NOMO-1 treated with dmso at 0.1 percent for 144 hours (cell line): Measurements from ENCODE around the gene PARL.

Source experiments
- DNase-seq: peaks from one replicate; lab custom pipeline; 2025; ENCODE audit not compliant: unreplicated experiment; lab: John Stamatoyannopoulos, UW

The PARL gene

GRCh38 chr3:183818041-183818620 is 66.5 kb downstream of the PARL start:
- no peak for DNase-seq

DNA sequence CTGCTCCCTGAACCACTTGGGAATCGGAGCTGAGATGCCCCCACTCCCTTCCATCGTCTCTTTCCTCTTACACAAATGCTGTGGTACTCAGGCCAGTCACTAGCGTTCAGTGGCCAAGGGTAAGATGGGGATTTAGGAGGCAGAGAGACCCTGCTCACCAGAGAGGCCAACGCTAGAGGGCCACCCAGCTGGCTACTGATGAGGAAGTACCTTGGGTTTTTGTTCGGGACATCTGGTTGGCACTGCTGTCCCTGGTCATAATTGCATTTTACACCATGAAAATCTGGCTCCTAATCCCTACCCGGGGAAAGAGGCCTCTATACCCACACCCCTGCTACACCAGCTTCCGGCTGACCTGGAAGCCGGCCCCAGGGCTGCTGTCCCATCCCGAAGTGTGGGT is 67.0 kb downstream of the PARL start:
- no peak for DNase-seq

- DNase-seq, result no peak
Measured at GRCh38 chr3:183816681-183817510, 67.8 kb downstream of the PARL start.

DNA sequence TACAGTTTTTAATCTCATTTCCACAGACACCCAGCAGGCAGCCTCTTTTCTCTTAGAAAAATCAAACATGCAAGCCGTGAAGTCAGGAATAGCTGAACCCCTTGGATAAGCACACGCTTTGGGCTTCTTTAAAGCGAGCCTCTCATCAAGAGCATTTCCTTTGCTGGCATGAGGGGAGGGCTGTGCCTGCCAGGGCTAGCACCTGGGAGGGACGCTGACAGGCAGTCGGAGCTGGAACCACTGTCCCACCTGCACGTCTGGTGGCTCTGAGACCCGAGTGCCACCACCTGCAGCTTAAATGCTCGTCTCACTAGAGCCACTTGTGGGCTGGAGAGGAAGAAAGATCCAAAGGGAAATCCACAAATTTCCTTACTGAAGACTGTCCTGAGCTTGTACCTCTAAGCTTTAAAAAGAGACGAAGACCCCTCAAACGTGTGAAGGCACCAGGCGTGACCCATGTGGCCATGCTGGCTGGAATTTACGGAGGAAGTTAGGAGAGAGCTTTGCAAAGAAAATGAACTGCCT is 68.7 kb downstream of the PARL start:
- DNase-seq, result no peak

DNA sequence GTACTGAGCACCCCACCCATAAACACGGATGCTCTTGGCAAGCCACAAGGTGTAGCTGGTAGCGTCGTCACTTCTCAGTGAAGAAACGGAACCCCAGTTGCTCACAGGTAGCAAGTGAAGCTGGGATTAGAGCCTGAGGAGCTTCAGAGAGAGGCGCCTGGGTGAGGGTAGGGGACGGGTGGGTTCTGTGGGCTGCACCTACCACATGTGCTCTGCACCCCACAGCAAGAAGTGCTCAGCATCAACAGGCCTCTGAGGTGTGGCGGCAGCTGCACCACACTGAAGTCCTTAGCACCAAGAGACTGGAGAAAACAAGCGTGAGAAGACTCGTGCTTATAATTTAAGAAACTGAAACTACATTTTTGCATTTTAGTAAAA is 69.1 kb downstream of the PARL start:
- DNase-seq, result no peak

- DNase-seq, result no peak
Measured at GRCh38 chr3:183814240-183814639, 70.4 kb downstream of the PARL start.

DNA sequence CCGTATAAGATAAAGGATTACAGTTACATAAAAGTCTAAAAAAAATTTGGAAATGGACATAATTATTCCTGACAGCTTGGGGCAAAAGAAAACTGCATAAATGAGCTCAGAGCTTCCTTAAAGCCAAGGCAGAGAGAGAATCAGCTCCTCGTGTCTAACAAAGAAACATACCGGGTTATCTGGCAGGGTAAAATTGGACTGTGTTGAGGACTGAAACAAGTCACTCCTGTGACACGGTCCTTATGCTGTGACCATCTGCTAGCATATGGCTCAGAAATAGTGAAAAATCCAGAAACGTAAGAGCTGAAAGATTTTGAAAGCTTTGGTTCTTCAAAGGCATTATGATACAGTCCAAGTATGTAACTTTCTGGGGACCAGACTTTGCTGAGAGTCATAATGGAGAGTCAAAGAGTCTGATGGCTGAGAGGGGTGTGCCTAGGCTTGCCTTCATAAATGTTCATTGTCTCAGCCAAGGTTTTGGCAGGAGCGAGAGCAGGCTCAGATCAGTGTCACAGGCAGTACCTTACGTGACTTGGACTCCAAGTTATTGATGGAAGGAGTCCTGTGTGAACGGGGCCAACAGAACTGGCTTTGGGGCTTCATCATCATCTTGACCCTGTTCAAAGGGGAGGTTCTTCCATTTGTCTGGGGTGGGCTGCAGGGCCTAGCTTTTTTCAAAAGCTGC is 71.8 kb downstream of the PARL start:
- DNase-seq, result no peak

GRCh38 chr3:183811638-183812037 is 73.0 kb downstream of the PARL start:
- DNase-seq, result no peak

DNA sequence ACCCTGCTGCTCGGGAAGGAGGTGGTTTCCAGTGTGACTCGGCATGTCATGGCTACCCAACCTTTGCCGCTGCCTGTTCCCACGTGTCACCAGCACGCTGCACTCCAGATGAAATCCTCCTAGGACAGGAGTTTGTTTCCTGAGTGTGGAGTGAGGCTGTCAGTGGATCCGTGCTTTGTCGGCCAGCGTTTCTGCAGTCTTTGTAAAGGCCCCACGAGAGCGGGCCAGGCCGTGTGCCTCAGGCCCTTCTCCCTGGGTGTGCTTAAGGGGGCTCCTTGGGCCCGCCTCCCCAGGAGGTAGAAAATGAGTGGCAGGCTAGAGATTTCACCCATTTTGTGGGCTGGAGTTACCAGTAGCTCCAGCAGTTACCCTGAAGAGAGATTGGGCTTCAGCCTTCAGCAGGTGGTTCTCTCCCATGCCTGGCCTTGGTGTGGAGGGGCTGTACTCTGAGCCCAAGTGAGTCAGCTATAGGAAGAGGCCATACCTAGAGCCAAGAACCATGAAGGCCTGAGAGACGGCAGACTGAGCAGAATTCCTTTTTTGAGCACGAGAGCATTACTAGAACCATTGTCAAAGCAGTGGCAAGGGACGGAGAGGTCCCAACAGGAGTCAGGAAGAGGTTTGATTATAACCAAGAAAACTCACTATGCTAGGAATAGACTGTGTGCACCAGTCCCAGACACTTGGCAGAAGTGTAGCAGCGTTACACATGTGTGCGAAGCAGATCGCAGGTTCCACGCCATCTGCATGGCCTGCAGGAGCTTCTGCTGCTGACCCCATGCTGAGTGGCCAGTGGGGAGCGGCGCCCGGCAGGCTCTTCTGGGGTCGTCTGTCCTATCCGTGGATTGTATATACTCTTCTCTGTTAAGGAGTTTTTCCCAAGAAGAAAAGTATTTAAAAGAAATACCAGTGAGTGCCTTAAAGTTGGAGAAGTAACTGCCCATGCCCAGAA is 73.8 kb downstream of the PARL start:
- DNase-seq, result no peak

GRCh38 chr3:183809270-183809669 is 75.4 kb downstream of the PARL start:
- no peak for DNase-seq

DNA sequence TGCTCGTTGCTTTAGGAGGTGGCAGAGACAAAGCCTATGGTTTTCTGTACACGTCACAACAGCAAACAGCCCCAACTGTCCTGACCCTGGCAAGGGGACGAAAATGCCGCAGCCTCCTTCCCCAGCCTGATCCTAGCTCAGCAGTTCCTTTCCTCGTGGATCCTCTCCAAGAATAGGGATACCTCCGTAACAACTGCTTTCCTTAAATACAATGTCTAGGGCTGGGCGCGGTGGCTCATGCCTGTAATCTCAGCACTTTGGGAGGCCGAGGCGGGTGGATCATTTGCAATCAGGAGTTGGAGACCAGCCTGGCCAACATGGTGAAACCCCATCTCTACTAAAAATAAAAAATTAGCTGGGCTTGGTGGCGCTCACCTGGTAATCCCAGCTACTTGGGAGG is 76.3 kb downstream of the PARL start:
- no peak for DNase-seq

DNA sequence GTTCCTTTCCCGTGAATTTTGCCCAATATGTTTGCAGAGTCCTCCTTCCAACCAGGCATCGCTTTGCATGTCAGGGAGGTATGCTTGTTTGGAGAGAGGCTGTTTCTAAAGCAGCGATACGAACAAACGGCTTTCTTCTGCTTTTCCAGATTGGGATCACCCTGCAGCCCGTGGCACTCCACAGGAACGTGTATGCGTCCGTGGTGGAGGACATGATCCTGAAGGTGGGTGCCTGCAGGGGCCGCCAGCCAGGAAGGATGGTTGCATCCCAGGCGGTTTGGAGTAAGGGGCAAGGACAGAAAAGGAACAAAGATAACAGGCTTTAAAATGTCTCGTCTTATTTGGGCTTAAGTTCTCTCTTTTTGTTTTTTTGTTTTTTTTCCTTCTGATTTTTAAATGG is 76.8 kb downstream of the PARL start:
- DNase-seq, result no peak

DNA sequence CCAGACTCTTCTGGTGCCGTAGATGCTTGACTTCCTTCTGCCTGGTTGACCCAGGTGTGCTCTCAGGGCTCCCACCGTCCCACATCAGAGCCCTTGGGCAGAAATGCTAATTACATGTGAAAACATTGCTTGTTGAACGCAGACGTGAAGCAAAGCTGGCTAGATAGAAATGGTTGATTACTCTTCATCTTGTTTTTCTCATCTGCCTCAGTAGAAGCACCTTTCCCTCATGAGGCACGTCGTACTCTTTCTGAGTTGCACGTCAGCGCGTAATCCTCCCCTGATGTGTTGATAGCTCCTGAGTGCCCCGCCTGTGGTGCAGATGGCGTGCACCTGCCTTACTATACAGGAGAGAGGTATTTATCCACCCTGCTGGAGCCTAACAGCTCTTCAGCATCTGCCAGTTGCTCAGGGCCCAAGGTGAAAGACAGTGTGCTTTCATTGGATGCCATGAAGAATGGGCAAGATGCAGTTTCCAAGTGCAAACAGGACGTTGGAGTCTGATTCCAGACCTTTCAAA is 77.4 kb downstream of the PARL start:
- DNase-seq, result no peak

DNA sequence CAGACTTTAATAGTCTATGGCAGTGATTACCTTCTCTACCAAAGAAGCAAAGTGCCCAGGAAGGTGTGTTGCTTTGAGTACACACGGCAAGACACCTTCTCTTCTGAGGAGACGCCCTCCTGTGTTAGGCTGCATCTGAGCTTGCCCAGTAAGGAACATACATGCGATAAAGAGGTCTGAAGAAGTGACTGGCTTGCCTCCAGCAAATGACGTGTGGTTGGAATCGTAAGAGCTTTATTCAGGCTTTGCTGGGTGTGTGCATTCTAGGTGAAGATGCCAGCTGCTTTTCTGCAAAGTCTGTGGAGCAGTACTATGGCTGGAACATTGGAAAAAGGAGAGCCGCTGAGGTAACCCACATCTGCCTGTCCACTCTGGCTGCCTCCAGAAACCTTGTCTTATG is 81.7 kb downstream of the PARL start:
- DNase-seq, result no peak

DNA sequence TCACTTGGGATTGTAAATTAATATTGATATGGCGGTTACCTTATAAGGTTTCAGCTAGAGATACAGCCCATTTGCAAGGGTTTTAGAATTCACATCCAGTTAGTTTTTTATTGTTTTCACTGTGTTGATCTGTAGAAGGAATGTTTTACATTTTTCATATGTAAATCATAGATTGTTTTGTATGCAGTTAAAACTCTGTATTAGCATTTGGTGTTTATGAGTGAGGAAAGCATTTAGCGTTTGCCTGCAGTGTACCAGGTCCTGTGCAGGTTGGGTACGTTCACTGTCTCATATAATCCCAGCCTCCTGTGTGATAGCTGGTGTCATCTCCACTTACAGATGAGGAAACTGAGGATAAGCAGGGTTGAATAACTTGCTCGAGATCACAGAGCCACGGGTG is 83.1 kb downstream of the PARL start:
- DNase-seq, result no peak

DNA sequence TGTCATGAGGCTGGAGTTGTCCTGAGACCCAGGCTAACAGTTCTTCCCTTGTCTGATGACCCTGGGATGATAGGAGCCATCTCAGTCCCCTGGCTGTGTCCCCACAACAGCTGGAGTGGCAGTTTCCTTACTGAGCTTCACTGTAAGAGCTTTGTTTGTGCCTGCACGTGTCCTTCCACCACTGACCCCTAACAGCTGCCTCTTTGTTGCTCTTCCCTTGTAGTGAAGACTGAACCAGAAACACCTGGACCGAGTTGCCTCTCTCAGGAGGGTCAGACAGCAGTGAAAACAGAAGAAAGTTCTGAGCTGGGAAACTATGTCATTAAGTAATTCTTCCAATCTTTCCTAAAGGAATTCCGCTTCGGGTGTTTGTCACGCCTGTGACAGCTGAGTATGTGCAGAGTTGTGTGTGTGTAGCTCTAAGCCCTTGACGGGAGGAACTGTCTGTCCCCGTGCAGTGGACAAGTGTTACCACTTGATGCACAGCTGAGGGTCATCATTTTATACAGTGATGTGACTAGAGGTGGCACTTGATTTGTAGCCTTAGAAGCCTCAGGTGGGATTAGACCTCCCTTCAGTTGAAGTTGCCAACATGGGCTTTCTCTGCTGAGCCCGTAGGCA is 84.3 kb downstream of the PARL start:
- DNase-seq, result no peak

GRCh38 chr3:183799461-183799860 is 85.2 kb downstream of the PARL start:
- no peak for DNase-seq

- DNase-seq, result no peak
Measured at GRCh38 chr3:183797996-183798395, 86.7 kb downstream of the PARL start.

DNA sequence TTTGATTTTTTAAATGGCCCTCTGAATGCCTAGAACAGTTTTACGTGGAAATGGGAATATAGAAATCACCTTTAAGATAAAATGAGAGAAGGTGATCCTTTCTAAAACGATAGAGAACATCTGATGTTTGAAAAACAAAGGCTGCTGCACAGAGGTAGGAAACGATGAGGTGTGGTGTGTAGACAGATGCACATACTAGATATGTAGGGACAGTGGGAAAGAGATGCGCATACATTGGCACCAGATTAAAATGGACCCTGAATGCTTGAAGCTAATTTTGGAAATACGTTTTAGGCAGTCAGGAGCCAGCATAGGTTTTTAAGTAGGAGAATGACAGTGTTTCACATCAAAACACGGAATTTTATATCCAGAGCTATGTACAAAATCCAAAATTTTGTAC is 88.3 kb downstream of the PARL start:
- DNase-seq, result no peak

- DNase-seq, result no peak
Measured at GRCh38 chr3:183794452-183794851, 90.2 kb downstream of the PARL start.
